H1 (cell line): ENCODE measurements around the gene EFHD1.

Experiments used
- CBX5 ChIP-seq: fragments of 300-800, 300-1000 bp; sonication (generic); IDR thresholded peaks from 2 replicates; pipeline ENCODE4 v1.7.1; 2016; ENCODE audit warnings: antibody characterized with exemption, low read length, low read depth
- CHD2 ChIP-seq: IDR thresholded peaks from 2 replicates; pipeline ENCODE4 v1.6.1; 2012; ENCODE audit warnings: low read length, improper control_type of control experiment
- EZH2 ChIP-seq: fragments of 200-600 bp; sonication (generic); IDR thresholded peaks from 2 replicates; pipeline ENCODE4 v1.7.1; 2012; ENCODE audit warnings: low read depth, mild to moderate bottlenecking, moderate library complexity, low read length, inconsistent platforms; ENCODE audit not compliant: severe bottlenecking
- POLR2A ChIP-seq, 2 experiments: IDR thresholded peaks; 1 replicate in 1 of 2; 2 replicates in 1 of 2; pipeline ENCODE4 v1.6.1; 2011; ENCODE audit warnings: low read depth in 2 of 2, low read length in 2 of 2, mild to moderate bottlenecking in 2 of 2; ENCODE audit errors: control extremely low read depth in 1 of 2
- POLR2AphosphoS5 ChIP-seq: IDR thresholded peaks from 2 replicates; pipeline ENCODE4 v1.6.1; 2011; ENCODE audit warnings: low read depth, low read length
- RAD21 ChIP-seq, 2 experiments: IDR thresholded peaks in 1 of 2; conservative IDR thresholded peaks in 1 of 2; 2 replicates each; pipeline ENCODE4 v1.6.1; 2011; ENCODE audit warnings: low read depth in 2 of 2, low read length in 2 of 2, improper control_type of control experiment in 1 of 2, inconsistent platforms in 1 of 2, mild to moderate bottlenecking in 1 of 2, moderate library complexity in 1 of 2
- SP1 ChIP-seq: IDR thresholded peaks from 2 replicates; pipeline ENCODE4 v1.6.1; 2011; ENCODE audit warnings: low read depth, low read length
- TAF1 ChIP-seq: IDR thresholded peaks from 2 replicates; pipeline ENCODE4 v1.6.1; 2011; ENCODE audit warnings: mild to moderate bottlenecking, low read depth, low read length
- TF ChIP-seq, protein P1 (sequence below), 3 experiments: IDR thresholded peaks; 1 replicate in 2 of 3; 2 replicates in 1 of 3; pipeline versions ENCODE4 v1.5.1 to v1.6.1; 2011; ENCODE audit warnings: low read length in 3 of 3, mild to moderate bottlenecking in 3 of 3, inconsistent platforms in 2 of 3, low read depth in 1 of 3, moderate library complexity in 1 of 3; ENCODE audit not compliant: insufficient read depth in 1 of 3; ENCODE audit errors: control extremely low read depth in 1 of 3
- TF ChIP-seq, protein P2 (sequence below): fragments of 300-600 bp; sonication (generic); IDR thresholded peaks from 2 replicates; pipeline ENCODE4 v1.7.1; 2012; ENCODE audit warnings: low read length, moderate library complexity, mild to moderate bottlenecking, inconsistent platforms; ENCODE audit not compliant: insufficient replicate concordance
- TF ChIP-seq, protein P3 (sequence below): IDR thresholded peaks from 2 replicates; pipeline ENCODE4 v1.6.1; 2012; ENCODE audit warnings: inconsistent platforms

DNA sequence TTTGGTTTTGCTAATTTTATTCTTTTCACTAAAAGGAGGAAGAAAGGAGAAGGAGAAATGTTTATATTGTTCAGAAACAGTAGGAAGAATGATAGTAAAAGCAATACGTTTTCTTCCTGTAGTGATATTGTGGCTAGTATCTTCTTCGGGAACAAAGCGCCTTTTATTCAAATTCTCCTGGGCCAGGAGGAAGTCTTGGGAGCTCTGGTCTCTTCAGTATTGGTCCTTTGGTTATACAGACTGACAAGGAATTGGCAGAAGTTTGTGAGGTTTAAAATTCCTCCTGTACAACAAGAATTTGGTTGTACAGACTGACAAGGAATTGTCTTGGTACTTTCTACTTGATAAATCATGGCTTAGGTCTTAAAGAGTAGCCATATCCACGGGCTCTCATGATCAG lies 73.7 kb downstream of the EFHD1 start:
- TF ChIP-seq EZH2 (no peak), RAD21 (IDR thresholded peaks at IDR 0.05 in 1 of 2, conservative IDR thresholded peaks at IDR 0.05 in 1 of 2; ENCODE audit: low read depth in 2 of 2, low read length in 2 of 2) (no peak), POLR2A (IDR thresholded peaks at IDR 0.05; ENCODE audit: control extremely low read depth in 1 of 2, low read depth in 2 of 2, low read length in 2 of 2) (no peak), CHD2 (no peak), POLR2AphosphoS5 (no peak), TAF1 (no peak), CBX5 (no peak), SP1 (no peak)
- TF ChIP-seq, protein P1, sequence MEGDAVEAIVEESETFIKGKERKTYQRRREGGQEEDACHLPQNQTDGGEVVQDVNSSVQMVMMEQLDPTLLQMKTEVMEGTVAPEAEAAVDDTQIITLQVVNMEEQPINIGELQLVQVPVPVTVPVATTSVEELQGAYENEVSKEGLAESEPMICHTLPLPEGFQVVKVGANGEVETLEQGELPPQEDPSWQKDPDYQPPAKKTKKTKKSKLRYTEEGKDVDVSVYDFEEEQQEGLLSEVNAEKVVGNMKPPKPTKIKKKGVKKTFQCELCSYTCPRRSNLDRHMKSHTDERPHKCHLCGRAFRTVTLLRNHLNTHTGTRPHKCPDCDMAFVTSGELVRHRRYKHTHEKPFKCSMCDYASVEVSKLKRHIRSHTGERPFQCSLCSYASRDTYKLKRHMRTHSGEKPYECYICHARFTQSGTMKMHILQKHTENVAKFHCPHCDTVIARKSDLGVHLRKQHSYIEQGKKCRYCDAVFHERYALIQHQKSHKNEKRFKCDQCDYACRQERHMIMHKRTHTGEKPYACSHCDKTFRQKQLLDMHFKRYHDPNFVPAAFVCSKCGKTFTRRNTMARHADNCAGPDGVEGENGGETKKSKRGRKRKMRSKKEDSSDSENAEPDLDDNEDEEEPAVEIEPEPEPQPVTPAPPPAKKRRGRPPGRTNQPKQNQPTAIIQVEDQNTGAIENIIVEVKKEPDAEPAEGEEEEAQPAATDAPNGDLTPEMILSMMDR (IDR thresholded peaks at IDR 0.05; ENCODE audit: control extremely low read depth in 1 of 3, insufficient read depth in 1 of 3, low read depth in 1 of 3, low read length in 3 of 3), result no peak
- TF ChIP-seq, protein P2, sequence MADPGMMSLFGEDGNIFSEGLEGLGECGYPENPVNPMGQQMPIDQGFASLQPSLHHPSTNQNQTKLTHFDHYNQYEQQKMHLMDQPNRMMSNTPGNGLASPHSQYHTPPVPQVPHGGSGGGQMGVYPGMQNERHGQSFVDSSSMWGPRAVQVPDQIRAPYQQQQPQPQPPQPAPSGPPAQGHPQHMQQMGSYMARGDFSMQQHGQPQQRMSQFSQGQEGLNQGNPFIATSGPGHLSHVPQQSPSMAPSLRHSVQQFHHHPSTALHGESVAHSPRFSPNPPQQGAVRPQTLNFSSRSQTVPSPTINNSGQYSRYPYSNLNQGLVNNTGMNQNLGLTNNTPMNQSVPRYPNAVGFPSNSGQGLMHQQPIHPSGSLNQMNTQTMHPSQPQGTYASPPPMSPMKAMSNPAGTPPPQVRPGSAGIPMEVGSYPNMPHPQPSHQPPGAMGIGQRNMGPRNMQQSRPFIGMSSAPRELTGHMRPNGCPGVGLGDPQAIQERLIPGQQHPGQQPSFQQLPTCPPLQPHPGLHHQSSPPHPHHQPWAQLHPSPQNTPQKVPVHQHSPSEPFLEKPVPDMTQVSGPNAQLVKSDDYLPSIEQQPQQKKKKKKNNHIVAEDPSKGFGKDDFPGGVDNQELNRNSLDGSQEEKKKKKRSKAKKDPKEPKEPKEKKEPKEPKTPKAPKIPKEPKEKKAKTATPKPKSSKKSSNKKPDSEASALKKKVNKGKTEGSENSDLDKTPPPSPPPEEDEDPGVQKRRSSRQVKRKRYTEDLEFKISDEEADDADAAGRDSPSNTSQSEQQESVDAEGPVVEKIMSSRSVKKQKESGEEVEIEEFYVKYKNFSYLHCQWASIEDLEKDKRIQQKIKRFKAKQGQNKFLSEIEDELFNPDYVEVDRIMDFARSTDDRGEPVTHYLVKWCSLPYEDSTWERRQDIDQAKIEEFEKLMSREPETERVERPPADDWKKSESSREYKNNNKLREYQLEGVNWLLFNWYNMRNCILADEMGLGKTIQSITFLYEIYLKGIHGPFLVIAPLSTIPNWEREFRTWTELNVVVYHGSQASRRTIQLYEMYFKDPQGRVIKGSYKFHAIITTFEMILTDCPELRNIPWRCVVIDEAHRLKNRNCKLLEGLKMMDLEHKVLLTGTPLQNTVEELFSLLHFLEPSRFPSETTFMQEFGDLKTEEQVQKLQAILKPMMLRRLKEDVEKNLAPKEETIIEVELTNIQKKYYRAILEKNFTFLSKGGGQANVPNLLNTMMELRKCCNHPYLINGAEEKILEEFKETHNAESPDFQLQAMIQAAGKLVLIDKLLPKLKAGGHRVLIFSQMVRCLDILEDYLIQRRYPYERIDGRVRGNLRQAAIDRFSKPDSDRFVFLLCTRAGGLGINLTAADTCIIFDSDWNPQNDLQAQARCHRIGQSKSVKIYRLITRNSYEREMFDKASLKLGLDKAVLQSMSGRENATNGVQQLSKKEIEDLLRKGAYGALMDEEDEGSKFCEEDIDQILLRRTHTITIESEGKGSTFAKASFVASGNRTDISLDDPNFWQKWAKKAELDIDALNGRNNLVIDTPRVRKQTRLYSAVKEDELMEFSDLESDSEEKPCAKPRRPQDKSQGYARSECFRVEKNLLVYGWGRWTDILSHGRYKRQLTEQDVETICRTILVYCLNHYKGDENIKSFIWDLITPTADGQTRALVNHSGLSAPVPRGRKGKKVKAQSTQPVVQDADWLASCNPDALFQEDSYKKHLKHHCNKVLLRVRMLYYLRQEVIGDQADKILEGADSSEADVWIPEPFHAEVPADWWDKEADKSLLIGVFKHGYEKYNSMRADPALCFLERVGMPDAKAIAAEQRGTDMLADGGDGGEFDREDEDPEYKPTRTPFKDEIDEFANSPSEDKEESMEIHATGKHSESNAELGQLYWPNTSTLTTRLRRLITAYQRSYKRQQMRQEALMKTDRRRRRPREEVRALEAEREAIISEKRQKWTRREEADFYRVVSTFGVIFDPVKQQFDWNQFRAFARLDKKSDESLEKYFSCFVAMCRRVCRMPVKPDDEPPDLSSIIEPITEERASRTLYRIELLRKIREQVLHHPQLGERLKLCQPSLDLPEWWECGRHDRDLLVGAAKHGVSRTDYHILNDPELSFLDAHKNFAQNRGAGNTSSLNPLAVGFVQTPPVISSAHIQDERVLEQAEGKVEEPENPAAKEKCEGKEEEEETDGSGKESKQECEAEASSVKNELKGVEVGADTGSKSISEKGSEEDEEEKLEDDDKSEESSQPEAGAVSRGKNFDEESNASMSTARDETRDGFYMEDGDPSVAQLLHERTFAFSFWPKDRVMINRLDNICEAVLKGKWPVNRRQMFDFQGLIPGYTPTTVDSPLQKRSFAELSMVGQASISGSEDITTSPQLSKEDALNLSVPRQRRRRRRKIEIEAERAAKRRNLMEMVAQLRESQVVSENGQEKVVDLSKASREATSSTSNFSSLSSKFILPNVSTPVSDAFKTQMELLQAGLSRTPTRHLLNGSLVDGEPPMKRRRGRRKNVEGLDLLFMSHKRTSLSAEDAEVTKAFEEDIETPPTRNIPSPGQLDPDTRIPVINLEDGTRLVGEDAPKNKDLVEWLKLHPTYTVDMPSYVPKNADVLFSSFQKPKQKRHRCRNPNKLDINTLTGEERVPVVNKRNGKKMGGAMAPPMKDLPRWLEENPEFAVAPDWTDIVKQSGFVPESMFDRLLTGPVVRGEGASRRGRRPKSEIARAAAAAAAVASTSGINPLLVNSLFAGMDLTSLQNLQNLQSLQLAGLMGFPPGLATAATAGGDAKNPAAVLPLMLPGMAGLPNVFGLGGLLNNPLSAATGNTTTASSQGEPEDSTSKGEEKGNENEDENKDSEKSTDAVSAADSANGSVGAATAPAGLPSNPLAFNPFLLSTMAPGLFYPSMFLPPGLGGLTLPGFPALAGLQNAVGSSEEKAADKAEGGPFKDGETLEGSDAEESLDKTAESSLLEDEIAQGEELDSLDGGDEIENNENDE, result no peak
- TF ChIP-seq, protein P3, sequence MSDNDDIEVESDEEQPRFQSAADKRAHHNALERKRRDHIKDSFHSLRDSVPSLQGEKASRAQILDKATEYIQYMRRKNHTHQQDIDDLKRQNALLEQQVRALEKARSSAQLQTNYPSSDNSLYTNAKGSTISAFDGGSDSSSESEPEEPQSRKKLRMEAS, result no peak
